H1 (cell line): Measurements from ENCODE around the gene SH3PXD2A. TPM values are rescaled to one million over a fixed set of nuclear protein-coding genes. Genes with fewer than 3 reads are reported as not detected.
A peak's percentile ranks its signal among the peaks of the same experiment; 100 is the strongest.

ENCODE experiments used
- CTCF ChIA-PET: fragments of 300-600 bp; sonication (Branson Sonifier 250); formaldehyde crosslinking; loops from one replicate; lab custom pipeline; 2021; ENCODE audit not compliant: partially characterized antibody; lab: Charles Lee
- POLR2A ChIA-PET: fragments of 300-600 bp; sonication (Branson Sonifier 250); formaldehyde crosslinking; loops from one replicate; lab custom pipeline; 2021; ENCODE audit warnings: inconsistent platforms; ENCODE audit not compliant: partially characterized antibody; lab: Charles Lee
- DNase-seq, 2 experiments: peaks; one replicate each; pipeline versions ENCODE4 v3.0.0 to v3.0.0-alpha.2; 2010 to 2022; ENCODE audit warnings: low spot score in 2 of 2, low read depth in 1 of 2, mixed read lengths in 1 of 2
- FAIRE-seq: peaks from 2 replicates; lab custom pipeline; 2011; peaks lifted over from hg19 to GRCh38; lab: Jason Lieb, UNC
- H2AFZ ChIP-seq: 2 replicates; pipeline ENCODE4 v1.8.1; 2012; ENCODE audit warnings: low read length, inconsistent platforms
- H2AK5ac ChIP-seq: 2 replicates; pipeline ENCODE4 v1.6.1; 2013; ENCODE audit warnings: low read depth, low read length
- H2BK120ac ChIP-seq: replicated peaks from 2 replicates; pipeline ENCODE3; 2013; ENCODE audit warnings: low read depth, low read length, inconsistent platforms
- H2BK12ac ChIP-seq: 2 replicates; pipeline ENCODE4 v1.6.1; 2013; ENCODE audit warnings: low read depth, low read length
- H2BK15ac ChIP-seq: 2 replicates; pipeline ENCODE4 v1.6.1; 2013; ENCODE audit warnings: low read length
- H2BK20ac ChIP-seq: 2 replicates; pipeline ENCODE4 v1.6.1; 2013; ENCODE audit warnings: low read length
- H2BK5ac ChIP-seq: 2 replicates; pipeline ENCODE4 v1.6.1; 2013; ENCODE audit warnings: low read depth, low read length
- H3K14ac ChIP-seq: 2 replicates; pipeline ENCODE4 v1.6.1; 2013; ENCODE audit warnings: inconsistent platforms; ENCODE audit not compliant: insufficient read length
- H3K18ac ChIP-seq: 2 replicates; pipeline ENCODE4 v1.6.1; 2013; ENCODE audit warnings: low read length; ENCODE audit errors: extremely low read depth
- H3K23ac ChIP-seq: 2 replicates; pipeline ENCODE4 v1.6.1; 2013; ENCODE audit warnings: inconsistent platforms; ENCODE audit not compliant: insufficient read length
- H3K23me2 ChIP-seq: 2 replicates; pipeline ENCODE4 v1.6.1; 2013; ENCODE audit warnings: low read depth, low read length
- H3K27ac ChIP-seq: 2 replicates; pipeline ENCODE4 v1.6.1; 2011; ENCODE audit warnings: low read depth, low read length, inconsistent platforms
- H3K27me3 ChIP-seq, 4 experiments: replicated peaks in 1 of 4; 1 replicate in 1 of 4; 2 replicates in 3 of 4; pipeline versions ENCODE4 v1.6.1 to v1.8.1; 2011 to 2013; ENCODE audit warnings: low read length in 3 of 4, mild to moderate bottlenecking in 3 of 4, inconsistent platforms in 2 of 4, mixed read lengths in 2 of 4, moderate library complexity in 1 of 4; ENCODE audit not compliant: control insufficient read depth in 3 of 4, insufficient read depth in 3 of 4; ENCODE audit errors: extremely low read depth in 1 of 4
- H3K36me3 ChIP-seq, 4 experiments: 2 replicates each; pipeline versions ENCODE4 v1.6.1 to v1.8.1; 2011 to 2013; ENCODE audit warnings: mild to moderate bottlenecking in 4 of 4, low read length in 3 of 4, moderate library complexity in 2 of 4, control low read depth in 1 of 4, inconsistent platforms in 1 of 4; ENCODE audit not compliant: insufficient read depth in 4 of 4, control insufficient read depth in 2 of 4
- H3K4ac ChIP-seq: replicated peaks from 2 replicates; pipeline ENCODE3; 2013; ENCODE audit warnings: low read length, low read depth, mixed read lengths, inconsistent platforms; ENCODE audit not compliant: insufficient read length
- H3K4me1 ChIP-seq, 4 experiments: replicated peaks in 1 of 4; 1 replicate in 1 of 4; 2 replicates in 3 of 4; pipeline versions ENCODE4 v1.6.1 to v1.8.1; 2011 to 2013; ENCODE audit warnings: low read length in 3 of 4, inconsistent platforms in 2 of 4, mixed read lengths in 1 of 4; ENCODE audit not compliant: insufficient read depth in 4 of 4, control insufficient read depth in 3 of 4
- H3K4me2 ChIP-seq, 2 experiments: 2 replicates each; pipeline versions ENCODE4 v1.6.1 to v1.8.1; 2011 to 2013; ENCODE audit warnings: low read depth in 2 of 2, low read length in 2 of 2, control low read depth in 1 of 2, inconsistent platforms in 1 of 2, mild to moderate bottlenecking in 1 of 2; ENCODE audit not compliant: insufficient read depth in 1 of 2
- H3K4me3 ChIP-seq, 4 experiments: fragments of 200-600, 300-600 bp in 1 of 4; sonication (generic), shearing (Covaris generic), sonication (Bioruptor Twin) in 1 of 4; 2 replicates each; pipeline versions ENCODE4 v1.5.1 to v1.8.1; 2011 to 2016; ENCODE audit warnings: low read length in 4 of 4, low read depth in 3 of 4, control low read depth in 2 of 4, inconsistent platforms in 2 of 4, mild to moderate bottlenecking in 2 of 4, mixed read lengths in 1 of 4, moderate library complexity in 1 of 4; ENCODE audit not compliant: insufficient read depth in 2 of 4; ENCODE audit errors: extremely low read depth in 1 of 4
- H3K56ac ChIP-seq: replicated peaks from 2 replicates; pipeline ENCODE3; 2013; ENCODE audit warnings: low read depth, mild to moderate bottlenecking, mixed read lengths, low read length, inconsistent platforms; ENCODE audit not compliant: insufficient read length
- H3K79me1 ChIP-seq: 2 replicates; pipeline ENCODE4 v1.6.1; 2013; ENCODE audit warnings: low read depth, low read length, control low read depth
- H3K79me2 ChIP-seq, 2 experiments: 2 replicates each; pipeline versions ENCODE4 v1.6.1 to v1.8.1; 2012 to 2013; ENCODE audit warnings: low read length in 2 of 2, mild to moderate bottlenecking in 2 of 2, inconsistent platforms in 1 of 2; ENCODE audit not compliant: insufficient read depth in 2 of 2, control insufficient read depth in 1 of 2
- H3K9ac ChIP-seq, 4 experiments: replicated peaks in 1 of 4; 1 replicate in 1 of 4; 2 replicates in 3 of 4; pipeline versions ENCODE4 v1.6.1 to v1.8.1; 2011 to 2013; ENCODE audit warnings: low read depth in 3 of 4, low read length in 3 of 4, control low read depth in 2 of 4, mild to moderate bottlenecking in 2 of 4, moderate library complexity in 2 of 4, inconsistent platforms in 1 of 4; ENCODE audit errors: extremely low read depth in 1 of 4
- H3K9me3 ChIP-seq, 2 experiments: 2 replicates each; pipeline versions ENCODE4 v1.6.1 to v1.8.1; 2012 to 2013; ENCODE audit warnings: mild to moderate bottlenecking in 2 of 2, moderate library complexity in 2 of 2, control low read depth in 1 of 2, inconsistent platforms in 1 of 2, low read depth in 1 of 2, low read length in 1 of 2, mixed read lengths in 1 of 2; ENCODE audit not compliant: insufficient read depth in 2 of 2
- H4K20me1 ChIP-seq, 2 experiments: replicated peaks in 1 of 2; 2 replicates each; pipeline versions ENCODE3 to v1.8.1; 2011 to 2013; ENCODE audit warnings: inconsistent platforms in 2 of 2, low read length in 2 of 2, mild to moderate bottlenecking in 1 of 2; ENCODE audit not compliant: insufficient read depth in 2 of 2, control insufficient read depth in 1 of 2
- H4K5ac ChIP-seq: 2 replicates; pipeline ENCODE4 v1.6.1; 2013; ENCODE audit warnings: low read length, low read depth, mixed read lengths, inconsistent platforms; ENCODE audit not compliant: insufficient read length
- H4K8ac ChIP-seq: 2 replicates; pipeline ENCODE4 v1.8.0; 2013; ENCODE audit warnings: mild to moderate bottlenecking, moderate library complexity, low read length, inconsistent platforms; ENCODE audit not compliant: insufficient read depth; ENCODE audit errors: extremely low read depth
- H4K91ac ChIP-seq: replicated peaks from 2 replicates; pipeline ENCODE3; 2013; ENCODE audit warnings: low read length, mixed read lengths, inconsistent platforms; ENCODE audit not compliant: insufficient read length
- ASH2L ChIP-seq: fragments of 200-600, 300-600 bp; sonication (generic); IDR thresholded peaks from one replicate; pipeline ENCODE4 v1.7.1; 2017; ENCODE audit warnings: low read length
- E2F6 ChIP-seq: IDR thresholded peaks from 2 replicates; pipeline ENCODE4 v1.6.1; 2012; ENCODE audit warnings: inconsistent platforms
- POLR2A ChIP-seq, 2 experiments: IDR thresholded peaks; 1 replicate in 1 of 2; 2 replicates in 1 of 2; pipeline ENCODE4 v1.6.1; 2011; ENCODE audit warnings: low read depth in 2 of 2, low read length in 2 of 2, mild to moderate bottlenecking in 2 of 2; ENCODE audit errors: control extremely low read depth in 1 of 2
- WGBS, 2 experiments: shearing (Covaris generic) in 1 of 2; methylation state at CpG; one replicate each; pipeline versions ENCODE4 v1.1.6 to v1.1.7; 2013 to 2015; ENCODE audit warnings: low lambda C conversion rate in 2 of 2, mixed read lengths in 2 of 2, inconsistent platforms in 1 of 2, low coverage in 1 of 2, missing lambda C conversion rate in 1 of 2; ENCODE audit not compliant: insufficient replicate concordance in 2 of 2, insufficient coverage in 1 of 2, insufficient read length in 1 of 2; ENCODE audit errors: extremely low coverage in 1 of 2, missing lambda C conversion rate in 1 of 2; 5-methylcytosine and 5-hydroxymethylcytosine counted together
- polyA plus RNA-seq, 7 experiments: library from polyadenylated mRNA; depleted of rRNA in 3 of 7; stranded (reverse) in 5 of 7; unstranded in 2 of 7; fragments of >200 nt in 5 of 7; fragments of 200-250 nt in 2 of 7; gene quantifications; 1 replicate in 5 of 7; 2 replicates in 1 of 7; 4 replicates in 1 of 7; pipeline versions ENCODE4 v1.2.1 to v1.2.3, GENCODE V29; 2011 to 2013; ENCODE audit warnings: missing spikeins in 2 of 7, mixed read lengths in 2 of 7
- total RNA-seq: library from RNA; stranded (reverse); fragmentation: NEBNext Ultra II Directional; extraction: Animal tissue kit (Norgen Biotek cat#: 25700); gene quantifications from 2 replicates; pipeline ENCODE4 v1.2.1, GENCODE V29; 2021

SH3PXD2A gene
- total and polyA plus RNA-seq, 2 of the 8 experiments (the other 6 are each of a cell fraction or from before 2014, with no cell fraction given), result 5.4 to 16.3 TPM

DNA sequence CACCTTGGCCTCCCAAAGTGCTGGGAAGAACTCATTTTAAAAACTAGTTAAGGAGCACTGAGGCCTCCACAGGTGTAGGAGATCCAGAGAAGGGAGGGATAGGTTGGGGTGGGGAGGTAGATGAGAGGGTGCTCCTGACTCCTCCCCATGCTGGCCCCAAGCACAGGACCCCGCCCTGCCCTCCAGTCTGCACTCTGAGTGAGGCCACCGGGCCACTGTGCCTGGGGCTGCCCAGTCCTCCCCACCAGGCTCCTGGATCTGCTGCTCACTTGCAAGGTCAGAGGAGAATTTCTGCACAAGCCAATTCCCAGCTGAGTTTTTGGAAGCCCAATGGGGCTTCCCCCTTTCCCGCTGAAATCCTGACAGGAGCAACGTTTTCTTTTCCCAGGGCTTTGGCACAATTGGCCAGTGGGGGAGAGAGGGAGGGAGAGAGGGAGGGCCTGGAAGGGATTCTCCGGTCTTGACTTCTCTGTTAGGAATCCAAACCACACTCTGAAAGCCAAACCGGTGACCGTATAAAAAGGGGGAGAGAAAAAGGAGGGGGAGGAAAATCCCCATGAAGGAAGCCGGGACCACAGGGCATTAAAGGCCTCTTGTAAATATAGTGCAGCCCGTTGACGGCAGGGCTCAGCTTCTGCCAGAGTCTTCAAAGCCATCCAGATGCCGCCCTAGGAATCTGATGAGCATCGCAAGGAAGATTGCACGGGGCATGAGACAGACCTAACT lies 116.2 kb downstream of the SH3PXD2A start:
- H2BK5ac ChIP-seq, result peak overlapping the region; percentile 15; the same call in 1 of the 2 replicates
- H3K27me3 ChIP-seq, result no peaks in the 10 kb centered on the region
- no peak overlapping the region for H3K14ac ChIP-seq
- H2BK15ac ChIP-seq, result no peak overlapping the region
- no peak overlapping the region for H3K56ac ChIP-seq
- H3K27ac ChIP-seq, result no peak overlapping the region
- POLR2A ChIA-PET, result interaction anchor here (0.9 to 1.4 kb wide), 5 partner anchors 11 to 121 kb away, joined by 3 to 4 read pairs (median 3); no protein-coding TSS in a partner anchor
- no peaks in the 10 kb centered on the region for H3K36me3 ChIP-seq
- H3K23me2 ChIP-seq, result no peaks in the 10 kb centered on the region
- WGBS, 2 experiments, result 59% methylated on average over 12 of the region's 13 CpGs; no CpG with 5 or more reads in 1 of the 2 experiments
- no peak overlapping the region for H4K5ac ChIP-seq
- no peak overlapping the region for H4K91ac ChIP-seq
- H2AFZ ChIP-seq, result 0 out of 2 replicates have a peak overlapping the region, but pooled peaks have one; percentile 33
- no peaks in the 10 kb centered on the region for H3K79me1 ChIP-seq
- peak overlapping the region; percentile 26; the same call in 1 of the 2 replicates for H4K8ac ChIP-seq
- H3K18ac ChIP-seq, result no peak overlapping the region
- no peak overlapping the region for H3K4ac ChIP-seq
- no peaks in the 10 kb centered on the region for H4K20me1 ChIP-seq
- no peak overlapping the region for H3K23ac ChIP-seq
- peak; percentile 48 for FAIRE-seq
- H3K79me2 ChIP-seq, result no peaks in the 10 kb centered on the region
- TF ChIP-seq ASH2L (peak; percentile 33), POLR2A (IDR thresholded peaks at IDR 0.05; ENCODE audit: control extremely low read depth in 1 of 2, low read depth in 2 of 2, low read length in 2 of 2) (no peak), E2F6 (peak; percentile 46; the same call in 1 of the 2 replicates)
- TF ChIP-seq, all 59 proteins: peak for 2
- Histone ChIP-seq H3K4me3 (peak overlapping the region in 1 of 4 experiments; percentile 8; a peak in 2 of 8 replicates), H3K4me1 (peaks cover 0 to 9% (median 2%) of the 10 kb centered on the region in 4 experiments; a peak in 3 of 7 replicates), H3K9ac (no peak overlapping the region), H3K4me2 (peak overlapping the region; percentile 2 to 49; a peak in 2 of 4 replicates), H2BK120ac (no peak overlapping the region), H2BK20ac (no peak overlapping the region), H2AK5ac (no peak overlapping the region), H3K9me3 (no peaks in the 10 kb centered on the region), H2BK12ac (no peak overlapping the region)
- CTCF ChIA-PET, result interaction anchor here (0.7 to 23.1 kb wide), 14 partner anchors 10 to 146 kb away, joined by 3 to 304 read pairs (median 5); no protein-coding TSS in a partner anchor
- DNase-seq, result no peak
